Measurements from ENCODE around the gene ERF.

The ERF gene

DNA sequence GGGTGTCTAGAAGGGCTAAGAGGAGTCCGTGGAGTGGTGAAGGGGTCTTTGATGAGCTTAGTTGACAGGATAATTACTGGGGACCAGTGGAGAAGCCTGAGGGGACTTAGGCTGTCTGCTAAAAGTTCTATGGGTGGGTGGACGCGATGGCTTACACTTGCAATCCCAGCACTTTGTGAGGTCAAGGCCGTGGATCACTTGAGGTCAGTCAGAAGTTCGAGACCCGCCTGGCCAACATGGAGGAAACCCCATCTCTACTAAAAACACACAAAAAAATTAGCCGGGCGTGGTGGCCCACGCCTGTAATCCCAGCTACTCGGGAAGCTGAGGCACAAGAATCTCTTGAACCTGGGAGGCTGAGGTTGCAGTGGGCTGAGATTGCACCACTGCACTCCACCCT lies 9.7 kb downstream of the ERF start:
- no peaks in the 10 kb centered on the region for H3K27me3 ChIP-seq (replicated peaks; ENCODE audit: control insufficient read depth, insufficient read depth, low read length)
- no peak for TF ChIP-seq CTCF (IDR thresholded peaks at IDR 0.05; ENCODE audit: insufficient read depth, low read length, poor library complexity, severe bottlenecking)
- H3K36me3 ChIP-seq (ENCODE audit: control insufficient read depth, insufficient read depth, low read length) = peaks cover 3% of the 10 kb centered on the region
- peak overlapping the region; percentile 39 for H3K4me3 ChIP-seq (replicated peaks; ENCODE audit: low read depth, low read length)
- DNase-seq (ENCODE audit: extremely low read depth, insufficient read length) = no peak

GRCh38 chr19:42244347-42245220 lies 10.3 kb downstream of the ERF start:
- peaks cover 7% of the 10 kb centered on the region for H3K36me3 ChIP-seq (ENCODE audit: control insufficient read depth, insufficient read depth, low read length)
- H3K4me3 ChIP-seq (replicated peaks; ENCODE audit: low read depth, low read length) = peak overlapping the region; percentile 94
- peak; percentile 95 for DNase-seq (ENCODE audit: extremely low read depth, insufficient read length)
- H3K27me3 ChIP-seq (replicated peaks; ENCODE audit: control insufficient read depth, insufficient read depth, low read length) = no peaks in the 10 kb centered on the region
- peak; percentile 77 for TF ChIP-seq CTCF (IDR thresholded peaks at IDR 0.05; ENCODE audit: insufficient read depth, low read length, poor library complexity, severe bottlenecking)

- H3K4me3 ChIP-seq (replicated peaks; ENCODE audit: low read depth, low read length) = peak within 1 kb of the TSS; percentile 94
- peaks cover 8% of the 10 kb centered on the region for H3K36me3 ChIP-seq (ENCODE audit: control insufficient read depth, insufficient read depth, low read length)
- no peaks in the 10 kb centered on the region for H3K27me3 ChIP-seq (replicated peaks; ENCODE audit: control insufficient read depth, insufficient read depth, low read length)
- TF ChIP-seq CTCF (IDR thresholded peaks at IDR 0.05; ENCODE audit: insufficient read depth, low read length, poor library complexity, severe bottlenecking) = no peak
- DNase-seq (ENCODE audit: extremely low read depth, insufficient read length) = peak; percentile 98
These were observed 12.2 kb downstream of the ERF start, which contains the start of gene GSK3A for GRCh38 chr19:42242512-42243409. TSS of gene GSK3A (minus strand) at chr19:42242602. CDS start at chr19:42242465, 137 bp downstream.

DNA sequence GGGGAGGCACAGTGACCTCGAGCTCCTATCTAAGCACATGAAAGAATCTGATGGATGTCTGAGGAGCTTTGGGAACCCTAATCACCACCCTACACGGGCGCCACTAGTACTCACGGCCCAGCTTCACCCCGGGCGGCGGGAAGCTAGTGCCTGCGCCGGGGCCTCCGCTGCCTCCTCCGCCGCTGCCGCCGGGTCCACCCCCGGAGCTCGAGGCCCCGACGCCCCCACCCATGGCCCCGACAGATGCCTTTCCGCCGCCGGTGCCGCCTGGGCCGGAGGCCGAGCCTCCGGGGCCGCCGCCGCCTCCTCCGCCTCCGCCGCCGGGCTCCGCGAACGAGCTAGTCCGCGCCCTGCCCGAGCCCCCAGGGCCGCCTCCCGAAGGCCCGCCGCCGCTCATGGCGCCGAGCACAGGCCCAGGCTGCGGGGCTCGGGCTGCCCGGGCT lies 12.8 kb downstream of the ERF start:
- Histone ChIP-seq H3K27me3 (replicated peaks; ENCODE audit: control insufficient read depth, insufficient read depth, low read length) (no peaks in the 10 kb centered on the region), H3K4me3 (replicated peaks; ENCODE audit: low read depth, low read length) (peak overlapping the region; percentile 94), H3K36me3 (ENCODE audit: control insufficient read depth, insufficient read depth, low read length) (peaks cover 8% of the 10 kb centered on the region)
- DNase-seq (ENCODE audit: extremely low read depth, insufficient read length) = no peak
- no peak for TF ChIP-seq CTCF (IDR thresholded peaks at IDR 0.05; ENCODE audit: insufficient read depth, low read length, poor library complexity, severe bottlenecking)

DNA sequence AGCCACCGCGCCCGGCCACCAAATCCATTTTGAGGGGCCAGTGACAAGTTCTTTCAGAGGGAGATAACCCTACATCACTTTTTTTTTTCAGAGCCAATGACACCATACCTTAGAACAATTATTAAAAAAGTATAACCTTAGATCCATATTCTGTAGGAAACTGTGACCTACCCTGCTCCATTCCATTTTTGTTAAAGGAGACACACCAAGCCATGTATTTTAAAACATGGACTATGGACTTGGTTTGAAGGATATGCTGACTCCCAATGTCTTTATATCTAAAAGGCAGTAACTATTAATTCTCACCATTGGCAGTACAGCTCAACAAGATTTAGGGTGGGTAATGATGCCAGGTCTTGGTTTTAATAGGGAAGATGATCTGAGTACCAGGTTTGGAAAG lies 13.6 kb downstream of the ERF start:
- Histone ChIP-seq H3K4me3 (replicated peaks; ENCODE audit: low read depth, low read length) (peak overlapping the region; percentile 94), H3K36me3 (ENCODE audit: control insufficient read depth, insufficient read depth, low read length) (peaks cover 13% of the 10 kb centered on the region), H3K27me3 (replicated peaks; ENCODE audit: control insufficient read depth, insufficient read depth, low read length) (no peaks in the 10 kb centered on the region)
- no peak for TF ChIP-seq CTCF (IDR thresholded peaks at IDR 0.05; ENCODE audit: insufficient read depth, low read length, poor library complexity, severe bottlenecking)
- no peak for DNase-seq (ENCODE audit: extremely low read depth, insufficient read length)

Data from GM06990 (cell line).